GM12878 (cell line): ENCODE results near the gene NIN. TPM values are rescaled to one million over a fixed set of nuclear protein-coding genes. Genes with fewer than 3 reads are reported as not detected.

Experiments used
- ATAC-seq: fragments of 200-7000 bp; cut with Tn5 transposase; 3 replicates; pipeline ENCODE4 v1.9.1; 2020; ENCODE audit warnings: mild to moderate bottlenecking, moderate library complexity
- BruUV-seq: library from RNA; stranded (reverse); fragments of 400-500 nt; replicated peaks from 2 replicates; lab custom pipeline; 2021; lab: Mats Ljungman, UMichigan
- CTCF ChIA-PET: fragments of 300-600 bp; sonication (Branson Sonifier 250); formaldehyde crosslinking; extraction: SDS; loops from one replicate; lab custom pipeline; 2021; ENCODE audit warnings: inconsistent platforms; lab: Yijun Ruan, JAX
- POLR2A ChIA-PET: fragments of 350-600 bp; formaldehyde crosslinking; extraction: SDS; loops from one replicate; lab custom pipeline; 2021; ENCODE audit warnings: inconsistent platforms; lab: Charles Lee
- RAD21 ChIA-PET: fragments of 300-600 bp; sonication (Branson Sonifier 250); formaldehyde crosslinking; loops from one replicate; lab custom pipeline; 2023; ENCODE audit warnings: antibody characterized with exemption; ENCODE audit not compliant: unreplicated experiment; lab: Charles Lee
- SMC1A ChIA-PET: fragments of 300-600 bp; sonication (Branson Sonifier 250); formaldehyde crosslinking; loops from one replicate; lab custom pipeline; 2023; ENCODE audit not compliant: unreplicated experiment, uncharacterized antibody; lab: Charles Lee
- DNase-seq: peaks from one replicate; pipeline ENCODE4 v3.0.0-alpha.2; 2011; ENCODE audit warnings: low read depth, low spot score
- FAIRE-seq: peaks from 3 replicates; lab custom pipeline; 2011; peaks lifted over from hg19 to GRCh38; lab: Jason Lieb, UNC
- H2AFZ ChIP-seq: 2 replicates; pipeline ENCODE4 v1.6.0; 2011; ENCODE audit warnings: low read depth, low read length, control low read depth; ENCODE audit not compliant: control insufficient read depth
- H3K27ac ChIP-seq: 2 replicates; pipeline ENCODE4 v1.5.1; 2011; ENCODE audit warnings: control low read depth; ENCODE audit not compliant: control insufficient read depth, insufficient read depth
- H3K27me3 ChIP-seq, 2 experiments: replicated peaks in 1 of 2; 2 replicates each; pipeline versions ENCODE4 v1.6.0 to v1.6.1; 2011; ENCODE audit warnings: low read length in 1 of 2; ENCODE audit not compliant: control insufficient read depth in 2 of 2, insufficient read depth in 2 of 2
- H3K36me3 ChIP-seq, 2 experiments: 2 replicates each; pipeline ENCODE4 v1.5.1; 2011; ENCODE audit warnings: low read length in 1 of 2; ENCODE audit not compliant: control insufficient read depth in 2 of 2, insufficient read depth in 2 of 2
- H3K4me1 ChIP-seq: 2 replicates; pipeline ENCODE4 v1.6.1; 2011; ENCODE audit warnings: mild to moderate bottlenecking, low read length, moderate library complexity, mixed read lengths; ENCODE audit not compliant: control insufficient read depth, insufficient read depth
- H3K4me2 ChIP-seq: 2 replicates; pipeline ENCODE4 v1.6.0; 2011; ENCODE audit warnings: control low read depth; ENCODE audit not compliant: control insufficient read depth, insufficient read depth
- H3K4me3 ChIP-seq: fragments of 200-600 bp; sonication (generic); 2 replicates; pipeline ENCODE4 v1.5.1; 2016
- H3K79me2 ChIP-seq: 2 replicates; pipeline ENCODE4 v1.6.0; 2011; ENCODE audit warnings: low read length; ENCODE audit not compliant: control insufficient read depth, insufficient read depth
- H3K9ac ChIP-seq: 2 replicates; pipeline ENCODE4 v1.8.0; 2011; ENCODE audit warnings: low read length, control low read depth, mixed read lengths; ENCODE audit not compliant: control insufficient read depth, insufficient read depth
- H3K9me3 ChIP-seq: replicated peaks from 3 replicates; pipeline ENCODE4 v1.5.1; 2011; ENCODE audit warnings: mild to moderate bottlenecking, low read length; ENCODE audit not compliant: control insufficient read depth, insufficient read depth
- H4K20me1 ChIP-seq: 2 replicates; pipeline ENCODE4 v1.6.0; 2011; ENCODE audit not compliant: control insufficient read depth, insufficient read depth
- ASH2L ChIP-seq: fragments of 300-600, 200-600 bp; sonication (generic); IDR thresholded peaks from 2 replicates; pipeline ENCODE4 v1.6.1; 2017; ENCODE audit warnings: low read depth, mild to moderate bottlenecking, borderline replicate concordance
- BHLHE40 ChIP-seq, 2 experiments: fragments of 450-650 bp in 1 of 2; IDR thresholded peaks; 2 replicates each; pipeline ENCODE4 v1.6.1; 2011 to 2017; ENCODE audit warnings: low read depth in 2 of 2, borderline replicate concordance in 1 of 2, improper control_type of control experiment in 1 of 2, low read length in 1 of 2, mild to moderate bottlenecking in 1 of 2
- HDAC2 ChIP-seq: fragments of 200-600 bp; sonication (generic); IDR thresholded peaks from 2 replicates; pipeline ENCODE4 v1.6.1; 2017
- KLF5 ChIP-seq: fragments of 450-650 bp; IDR thresholded peaks from 2 replicates; pipeline ENCODE4 v1.6.1; 2014; ENCODE audit warnings: mild to moderate bottlenecking; ENCODE audit not compliant: partially characterized antibody
- NBN ChIP-seq: fragments of 450-650 bp; IDR thresholded peaks from 2 replicates; pipeline ENCODE4 v1.6.1; 2016
- POLR2AphosphoS5 ChIP-seq: IDR thresholded peaks from 2 replicates; pipeline ENCODE4 v1.6.1; 2011; ENCODE audit warnings: mild to moderate bottlenecking, low read length, inconsistent platforms
- SMAD5 ChIP-seq: IDR thresholded peaks from 2 replicates; pipeline ENCODE4 v1.6.1; 2016; ENCODE audit warnings: antibody characterized with exemption, low read depth
- SMC3 ChIP-seq: IDR thresholded peaks from 2 replicates; pipeline ENCODE4 v1.6.1; 2011; ENCODE audit warnings: low read length, improper control_type of control experiment, borderline replicate concordance
- TARDBP ChIP-seq: IDR thresholded peaks from 2 replicates; pipeline ENCODE4 v1.6.1; 2016; ENCODE audit warnings: borderline replicate concordance
- TCF3 ChIP-seq: IDR thresholded peaks from 2 replicates; pipeline ENCODE4 v1.6.1; 2012; ENCODE audit warnings: low read depth, mild to moderate bottlenecking, low read length, borderline replicate concordance; ENCODE audit not compliant: insufficient read depth
- ZNF384 ChIP-seq: IDR thresholded peaks from 2 replicates; pipeline ENCODE4 v1.6.1; 2012; ENCODE audit warnings: low read depth, mild to moderate bottlenecking, low read length, improper control_type of control experiment, borderline replicate concordance
- WGBS: methylation state at CpG from one replicate; pipeline ENCODE4 v1.1.6; 2016; ENCODE audit warnings: low lambda C conversion rate; ENCODE audit not compliant: insufficient replicate concordance, insufficient coverage; ENCODE audit errors: missing lambda C conversion rate; 5-methylcytosine and 5-hydroxymethylcytosine counted together
- in situ Hi-C: fragments of 300-500 bp; cut with MboI; formaldehyde crosslinking; loops from 9 replicates; pipeline ENCODE4 v1.14.3; 2018; ENCODE audit warnings: mixed read lengths
- intact Hi-C: fragments of 100-400 bp; cut with micrococcal nuclease; formaldehyde crosslinking; loops from one replicate; pipeline ENCODE4 v1.14.2; 2022; ENCODE audit not compliant: unreplicated experiment
- polyA plus RNA-seq, 11 experiments: library from polyadenylated mRNA; depleted of rRNA in 4 of 11; unstranded in 6 of 11; stranded (reverse) in 5 of 11; fragments of >200 nt; fragmentation: Nextera tagmentation in 4 of 11; fragmentation: Illumina TruSeq in 1 of 11; extraction: Ambion mirVana in 4 of 11; extraction: Trizol in 1 of 11; gene quantifications; 1 replicate in 1 of 11; 2 replicates in 10 of 11; pipeline versions ENCODE4 v1.2.1 to v1.2.3, GENCODE V29; 2011 to 2016; ENCODE audit warnings: inconsistent platforms in 2 of 11, missing spikeins in 2 of 11, low read depth in 1 of 11
- total RNA-seq, 4 experiments: library from RNA; depleted of rRNA in 3 of 4; stranded (reverse); fragments of >200 nt in 3 of 4; fragmentation: Illumina TruSeq in 1 of 4; extraction: Trizol in 1 of 4; gene quantifications; 2 replicates each; pipeline versions ENCODE4 v1.2.1 to v1.2.3, GENCODE V29; 2013 to 2021
- TF ChIP-seq, protein P1 (sequence below): fragments of 450-650 bp; IDR thresholded peaks from 2 replicates; pipeline ENCODE4 v1.6.1; 2016; ENCODE audit warnings: mild to moderate bottlenecking
- TF ChIP-seq, protein P2 (sequence below): IDR thresholded peaks from 2 replicates; pipeline ENCODE4 v1.6.1; 2012; ENCODE audit warnings: low read length, inconsistent platforms
- TF ChIP-seq, protein P3 (sequence below), 3 experiments: IDR thresholded peaks in 2 of 3; conservative IDR thresholded peaks in 1 of 3; 2 replicates each; pipeline ENCODE4 v1.5.1; 2011; ENCODE audit warnings: low read depth in 3 of 3, low read length in 3 of 3, mild to moderate bottlenecking in 3 of 3, control low read depth in 2 of 3, moderate library complexity in 2 of 3, inconsistent platforms in 1 of 3, mixed read lengths in 1 of 3; ENCODE audit not compliant: control insufficient read depth in 2 of 3, insufficient read depth in 1 of 3; ENCODE audit errors: extremely low read depth in 1 of 3
- TF ChIP-seq, protein P4 (sequence below): fragments of 450-650 bp; IDR thresholded peaks from 2 replicates; pipeline ENCODE4 v1.6.1; 2018; ENCODE audit warnings: borderline replicate concordance, mild to moderate bottlenecking; ENCODE audit not compliant: partially characterized antibody

Gene NIN
- total and polyA plus RNA-seq, 10 of the 15 experiments (the other 5 are each of a cell fraction or from before 2014, with no cell fraction given), result 16.2 to 135 (median 70.3) TPM

DNA sequence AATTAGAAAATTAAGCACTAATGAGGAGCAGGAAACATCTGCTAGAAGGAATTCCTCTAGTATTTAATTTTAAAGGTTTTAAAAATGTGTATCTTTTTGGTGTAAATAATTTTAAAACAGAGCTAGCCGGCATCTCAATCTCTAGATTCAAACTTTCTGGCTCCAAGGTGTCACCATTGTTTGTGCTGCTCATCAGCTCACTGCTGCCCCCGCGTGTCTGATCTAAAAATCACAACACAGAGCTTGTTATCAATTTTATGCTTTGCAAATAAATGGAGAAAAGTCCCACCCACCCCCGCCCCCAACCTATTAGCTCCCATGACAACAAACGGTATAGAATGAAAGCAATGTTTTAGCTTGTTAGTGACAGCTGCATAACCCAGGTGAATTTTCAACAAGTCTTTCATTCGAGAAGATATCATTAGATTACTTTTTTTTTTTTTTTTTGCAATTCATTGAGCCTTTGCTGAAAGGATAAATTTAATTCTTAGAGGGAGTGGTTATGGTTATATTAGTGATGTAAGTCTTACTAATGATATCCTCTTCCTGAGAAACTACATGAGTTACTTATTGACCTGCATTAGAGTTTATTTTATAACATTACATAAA, 29.6 kb upstream of the NIN start:
- in situ Hi-C loops (loop anchor here (25.0 kb wide), 1 partner anchor 248 kb away; no protein-coding TSS in a partner anchor), intact Hi-C loops (loop anchor here (2.0 to 5.0 kb wide), 6 partner anchors 30 to 318 kb away; partner anchors contain the start of gene NIN)
- Histone ChIP-seq H3K9me3 (no peaks in the 10 kb centered on the region), H3K9ac (peak overlapping the region; percentile 51), H3K4me2 (peak overlapping the region; percentile 95), H3K4me1 (peaks cover 9% of the 10 kb centered on the region), H3K4me3 (peak overlapping the region; percentile 77), H4K20me1 (no peaks in the 10 kb centered on the region), H3K27me3 (no peaks in the 10 kb centered on the region; a peak in 1 of 4 replicates), H2AFZ (peak overlapping the region; percentile 96; the same call in 1 of the 2 replicates), H3K27ac (peak overlapping the region; percentile 60), H3K79me2 (no peaks in the 10 kb centered on the region), H3K36me3 (no peaks in the 10 kb centered on the region)
- ChIA-PET RAD21 (interaction anchor here (0.7 to 7.0 kb wide), 59 partner anchors 10 to 548 kb away, joined by 3 to 186 read pairs (median 5); partner anchors contain the start of genes DMAC2L, L2HGDH, NIN and TMX1), CTCF (interaction anchor here (0.6 to 13.4 kb wide), 68 partner anchors 9 to 1118 kb away, joined by 3 to 317 read pairs (median 5); partner anchors contain the start of genes ABHD12B, NEMF and NIN), SMC1A (interaction anchor here (0.6 to 11.9 kb wide), 50 partner anchors 10 to 895 kb away, joined by 3 to 233 read pairs (median 6); partner anchors contain the start of gene NIN), POLR2A (interaction anchor here (0.6 to 3.5 kb wide), 13 partner anchors 8 to 280 kb away, joined by 3 to 36 read pairs (median 6); partner anchors contain the start of gene NIN)
- BruUV-seq, result no TSS peak
- ATAC-seq, result peak; percentile 83
- under 1% methylated on average over 6 of the region's 6 CpGs for WGBS
- peak; percentile 50 for DNase-seq
- peak; percentile 88 for FAIRE-seq
- TF ChIP-seq, protein P1, sequence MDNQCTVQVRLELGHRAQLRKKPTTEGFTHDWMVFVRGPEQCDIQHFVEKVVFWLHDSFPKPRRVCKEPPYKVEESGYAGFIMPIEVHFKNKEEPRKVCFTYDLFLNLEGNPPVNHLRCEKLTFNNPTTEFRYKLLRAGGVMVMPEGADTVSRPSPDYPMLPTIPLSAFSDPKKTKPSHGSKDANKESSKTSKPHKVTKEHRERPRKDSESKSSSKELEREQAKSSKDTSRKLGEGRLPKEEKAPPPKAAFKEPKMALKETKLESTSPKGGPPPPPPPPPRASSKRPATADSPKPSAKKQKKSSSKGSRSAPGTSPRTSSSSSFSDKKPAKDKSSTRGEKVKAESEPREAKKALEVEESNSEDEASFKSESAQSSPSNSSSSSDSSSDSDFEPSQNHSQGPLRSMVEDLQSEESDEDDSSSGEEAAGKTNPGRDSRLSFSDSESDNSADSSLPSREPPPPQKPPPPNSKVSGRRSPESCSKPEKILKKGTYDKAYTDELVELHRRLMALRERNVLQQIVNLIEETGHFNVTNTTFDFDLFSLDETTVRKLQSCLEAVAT, result no peak
- TF ChIP-seq SMC3 (peak; percentile 72; the same call in 1 of the 2 replicates), POLR2AphosphoS5 (no peak), BHLHE40 (IDR thresholded peaks at IDR 0.05; ENCODE audit: borderline replicate concordance in 1 of 2, low read depth in 2 of 2, low read length in 1 of 2) (no peak), SMAD5 (no peak), TCF3 (no peak), ASH2L (no peak), HDAC2 (no peak), TARDBP (no peak), ZNF384 (0 out of 2 replicates have a peak, but pooled peaks have one; percentile 16), NBN (no peak), KLF5 (no peak)
- TF ChIP-seq, protein P2, sequence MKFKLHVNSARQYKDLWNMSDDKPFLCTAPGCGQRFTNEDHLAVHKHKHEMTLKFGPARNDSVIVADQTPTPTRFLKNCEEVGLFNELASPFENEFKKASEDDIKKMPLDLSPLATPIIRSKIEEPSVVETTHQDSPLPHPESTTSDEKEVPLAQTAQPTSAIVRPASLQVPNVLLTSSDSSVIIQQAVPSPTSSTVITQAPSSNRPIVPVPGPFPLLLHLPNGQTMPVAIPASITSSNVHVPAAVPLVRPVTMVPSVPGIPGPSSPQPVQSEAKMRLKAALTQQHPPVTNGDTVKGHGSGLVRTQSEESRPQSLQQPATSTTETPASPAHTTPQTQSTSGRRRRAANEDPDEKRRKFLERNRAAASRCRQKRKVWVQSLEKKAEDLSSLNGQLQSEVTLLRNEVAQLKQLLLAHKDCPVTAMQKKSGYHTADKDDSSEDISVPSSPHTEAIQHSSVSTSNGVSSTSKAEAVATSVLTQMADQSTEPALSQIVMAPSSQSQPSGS, result no peak
- TF ChIP-seq, protein P3, sequence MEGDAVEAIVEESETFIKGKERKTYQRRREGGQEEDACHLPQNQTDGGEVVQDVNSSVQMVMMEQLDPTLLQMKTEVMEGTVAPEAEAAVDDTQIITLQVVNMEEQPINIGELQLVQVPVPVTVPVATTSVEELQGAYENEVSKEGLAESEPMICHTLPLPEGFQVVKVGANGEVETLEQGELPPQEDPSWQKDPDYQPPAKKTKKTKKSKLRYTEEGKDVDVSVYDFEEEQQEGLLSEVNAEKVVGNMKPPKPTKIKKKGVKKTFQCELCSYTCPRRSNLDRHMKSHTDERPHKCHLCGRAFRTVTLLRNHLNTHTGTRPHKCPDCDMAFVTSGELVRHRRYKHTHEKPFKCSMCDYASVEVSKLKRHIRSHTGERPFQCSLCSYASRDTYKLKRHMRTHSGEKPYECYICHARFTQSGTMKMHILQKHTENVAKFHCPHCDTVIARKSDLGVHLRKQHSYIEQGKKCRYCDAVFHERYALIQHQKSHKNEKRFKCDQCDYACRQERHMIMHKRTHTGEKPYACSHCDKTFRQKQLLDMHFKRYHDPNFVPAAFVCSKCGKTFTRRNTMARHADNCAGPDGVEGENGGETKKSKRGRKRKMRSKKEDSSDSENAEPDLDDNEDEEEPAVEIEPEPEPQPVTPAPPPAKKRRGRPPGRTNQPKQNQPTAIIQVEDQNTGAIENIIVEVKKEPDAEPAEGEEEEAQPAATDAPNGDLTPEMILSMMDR (IDR thresholded peaks at IDR 0.05 in 2 of 3, conservative IDR thresholded peaks at IDR 0.05 in 1 of 3; ENCODE audit: control insufficient read depth in 2 of 3, extremely low read depth in 1 of 3, insufficient read depth in 1 of 3, low read depth in 3 of 3, low read length in 3 of 3), result peak; percentile 61 to 79 (median 71)
- TF ChIP-seq, protein P4, sequence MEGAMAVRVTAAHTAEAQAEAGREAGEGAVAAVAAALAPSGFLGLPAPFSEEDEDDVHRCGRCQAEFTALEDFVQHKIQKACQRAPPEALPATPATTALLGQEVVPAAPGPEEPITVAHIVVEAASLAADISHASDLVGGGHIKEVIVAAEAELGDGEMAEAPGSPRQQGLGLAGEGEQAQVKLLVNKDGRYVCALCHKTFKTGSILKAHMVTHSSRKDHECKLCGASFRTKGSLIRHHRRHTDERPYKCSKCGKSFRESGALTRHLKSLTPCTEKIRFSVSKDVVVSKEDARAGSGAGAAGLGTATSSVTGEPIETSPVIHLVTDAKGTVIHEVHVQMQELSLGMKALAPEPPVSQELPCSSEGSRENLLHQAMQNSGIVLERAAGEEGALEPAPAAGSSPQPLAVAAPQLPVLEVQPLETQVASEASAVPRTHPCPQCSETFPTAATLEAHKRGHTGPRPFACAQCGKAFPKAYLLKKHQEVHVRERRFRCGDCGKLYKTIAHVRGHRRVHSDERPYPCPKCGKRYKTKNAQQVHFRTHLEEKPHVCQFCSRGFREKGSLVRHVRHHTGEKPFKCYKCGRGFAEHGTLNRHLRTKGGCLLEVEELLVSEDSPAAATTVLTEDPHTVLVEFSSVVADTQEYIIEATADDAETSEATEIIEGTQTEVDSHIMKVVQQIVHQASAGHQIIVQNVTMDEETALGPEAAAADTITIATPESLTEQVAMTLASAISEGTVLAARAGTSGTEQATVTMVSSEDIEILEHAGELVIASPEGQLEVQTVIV, result no peak
